Measurements from ENCODE around the gene EXOC4.
A peak's percentile ranks its signal among the peaks of the same experiment; 100 is the strongest.
"Not testable (repeated sequence)": the region's sequence is repeated elsewhere in the genome, so short reads cannot be mapped to it uniquely, and the experiment has no call there.

Gene EXOC4

DNA sequence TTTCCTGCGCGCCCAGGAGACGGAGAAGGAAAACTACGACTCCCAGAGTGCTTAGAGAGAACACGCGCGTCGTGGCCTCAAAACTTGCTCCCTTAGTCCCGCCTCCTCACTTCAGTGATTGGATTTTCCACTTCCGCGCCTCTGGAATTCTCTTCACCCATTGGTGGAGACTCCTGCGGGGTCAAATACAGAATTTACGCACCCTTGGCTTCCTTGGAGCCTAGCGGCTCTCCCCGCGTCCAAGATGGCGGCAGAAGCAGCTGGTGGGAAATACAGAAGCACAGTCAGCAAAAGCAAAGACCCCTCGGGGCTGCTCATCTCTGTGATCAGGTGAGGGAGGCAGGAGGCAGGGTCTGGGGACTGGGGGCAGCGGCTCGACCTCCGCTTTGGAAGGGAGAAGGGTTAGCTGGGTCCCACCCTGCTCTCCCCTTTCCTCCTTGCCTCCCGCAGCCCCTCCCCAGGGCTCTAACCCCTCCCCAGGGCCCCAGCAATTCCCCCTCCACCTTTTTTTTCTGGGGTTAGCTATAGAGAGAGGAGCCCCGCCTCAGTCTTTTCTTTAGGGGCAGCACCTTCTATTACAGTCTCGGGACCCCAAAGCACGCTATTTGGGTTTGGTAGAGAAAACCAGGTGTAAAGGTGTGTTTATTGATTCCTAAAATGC lies at the start of gene EXOC4:
TSS of gene EXOC4 (plus strand) at position 221 of the 661 bp plus-strand sequence.
- peak; percentile 76 to 92 for DNase-seq (ENCODE audit: low read depth in 2 of 2)

DNA sequence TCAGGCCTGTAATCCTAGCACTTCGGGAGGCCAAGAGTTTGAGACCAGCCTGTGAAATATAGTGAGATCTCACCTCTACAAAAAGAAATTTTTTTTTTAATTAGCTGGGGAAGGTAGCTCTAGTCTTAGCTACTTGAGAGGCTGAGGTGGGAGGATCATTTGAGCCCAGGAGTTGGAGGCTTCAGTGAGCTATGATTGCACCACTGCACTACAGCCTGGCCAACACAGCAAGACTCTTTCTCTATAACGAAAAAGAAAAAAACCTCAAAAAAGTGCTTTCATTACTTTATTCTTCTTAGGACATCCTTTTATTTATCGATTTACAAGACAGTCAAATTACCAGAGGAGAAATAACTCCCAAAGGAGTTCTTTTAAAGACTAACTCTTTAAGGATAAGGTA lies 49.4 kb upstream of the EXOC4 start:
- no peak for DNase-seq (ENCODE audit: low read depth in 2 of 2)

DNA sequence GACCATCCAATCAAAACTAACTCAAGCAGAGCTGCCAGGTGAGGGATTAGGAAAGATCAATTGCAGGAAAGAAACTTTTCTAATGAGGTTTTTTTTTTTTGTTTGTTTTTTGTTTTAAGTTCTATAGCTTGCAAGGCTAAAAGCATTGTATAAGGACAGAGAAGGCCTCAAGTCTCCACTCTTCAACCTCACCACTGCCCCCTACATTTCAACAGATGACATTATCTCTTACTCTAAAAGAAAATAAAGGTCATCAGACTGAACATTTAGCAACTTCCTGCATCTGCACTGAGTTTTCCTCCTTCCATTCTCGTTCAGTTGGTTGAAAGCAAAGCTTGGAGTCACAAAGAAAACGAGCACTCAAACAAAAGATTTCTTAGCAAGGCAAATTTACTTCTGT lies 45.2 kb upstream of the EXOC4 start:
- DNase-seq (ENCODE audit: low read depth in 2 of 2): no peak

DNA sequence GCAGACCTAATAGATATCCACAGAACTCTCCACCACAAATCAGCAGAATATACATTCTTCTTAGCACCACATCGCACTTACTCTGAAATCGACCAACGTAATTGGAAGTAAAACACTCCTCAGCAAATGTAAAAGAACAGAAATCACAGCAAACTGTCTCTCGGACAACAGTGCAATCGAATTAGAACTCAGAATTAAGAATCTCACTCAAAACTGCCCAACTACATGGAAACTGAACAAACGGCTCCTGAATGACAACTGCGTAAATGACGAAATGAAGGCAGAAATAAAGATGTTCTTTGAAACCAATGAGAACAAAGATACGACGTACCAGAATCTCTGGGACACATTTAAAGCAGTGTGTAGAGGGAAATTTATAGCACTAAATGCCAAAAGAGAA lies 42.1 kb upstream of the EXOC4 start:
- not testable (repeated sequence) for DNase-seq (ENCODE audit: low read depth in 2 of 2)

DNA sequence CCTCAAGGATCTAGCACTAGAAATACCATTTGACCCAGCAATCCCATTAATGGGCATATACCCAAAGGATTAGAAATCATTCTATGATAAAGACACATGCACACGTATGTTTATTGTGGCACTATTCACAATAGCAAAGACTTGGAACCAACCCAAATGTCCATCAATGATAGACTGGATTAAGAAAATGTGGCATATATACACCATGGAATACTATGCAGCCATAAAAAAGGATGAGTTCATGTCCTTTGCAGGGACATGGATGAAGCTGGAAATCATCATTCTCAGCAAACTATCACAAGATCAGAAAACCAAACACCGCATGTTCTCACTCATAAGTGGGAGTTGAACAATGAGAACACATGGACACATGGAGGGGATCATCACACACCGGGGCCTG lies 39.1 kb upstream of the EXOC4 start:
- not testable (repeated sequence) for DNase-seq (ENCODE audit: low read depth in 2 of 2)

DNA sequence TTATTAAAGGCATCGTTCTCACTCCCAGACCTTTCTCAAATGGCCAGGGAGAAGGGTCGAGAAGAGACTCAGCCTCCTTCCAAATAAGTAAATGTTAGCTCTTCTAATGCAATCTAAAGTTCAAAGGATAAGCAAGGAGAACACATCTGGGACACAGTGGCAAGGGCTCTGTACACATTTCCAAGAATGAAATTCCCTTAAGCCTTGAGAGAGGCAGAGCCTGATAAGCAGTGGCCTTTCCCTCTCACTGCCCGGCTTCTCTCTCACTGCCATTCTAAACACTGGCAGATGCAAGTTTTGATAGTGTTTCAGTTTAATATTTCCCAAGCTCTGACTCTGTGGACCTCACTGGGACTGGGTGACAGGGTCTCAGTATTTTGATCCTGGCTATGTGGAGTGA lies 35.1 kb upstream of the EXOC4 start:
- no peak for DNase-seq (ENCODE audit: low read depth in 2 of 2)

DNA sequence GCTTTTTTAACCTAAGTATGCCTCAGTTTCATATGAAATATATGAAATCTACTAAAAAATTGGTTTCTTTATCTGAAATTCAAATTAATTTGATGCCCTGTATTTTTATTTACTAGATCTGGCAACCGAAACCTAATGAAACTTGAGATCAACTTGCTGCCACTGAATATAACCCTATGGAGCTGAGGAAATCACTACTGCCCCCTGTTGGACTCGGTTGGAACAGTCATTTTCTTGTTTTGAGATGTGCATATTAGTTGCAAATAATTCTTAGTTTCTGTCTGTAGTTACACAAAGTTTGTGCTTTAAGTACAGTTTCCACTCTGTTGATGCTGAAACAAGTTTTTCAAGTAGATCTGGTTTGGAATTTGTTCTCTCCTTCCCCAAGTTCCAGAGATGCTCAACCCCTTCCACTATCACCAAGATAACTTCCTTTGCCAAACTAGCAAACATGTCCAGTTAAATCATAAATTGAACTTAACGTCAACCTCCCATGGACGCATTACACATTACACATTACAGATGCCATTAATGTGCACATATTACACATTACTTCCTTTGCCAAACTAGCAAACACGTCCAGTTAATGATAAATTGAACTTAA lies 22.2 kb upstream of the EXOC4 start:
- DNase-seq (ENCODE audit: low read depth in 2 of 2): peak in 1 of 2 donors; percentile 4

DNA sequence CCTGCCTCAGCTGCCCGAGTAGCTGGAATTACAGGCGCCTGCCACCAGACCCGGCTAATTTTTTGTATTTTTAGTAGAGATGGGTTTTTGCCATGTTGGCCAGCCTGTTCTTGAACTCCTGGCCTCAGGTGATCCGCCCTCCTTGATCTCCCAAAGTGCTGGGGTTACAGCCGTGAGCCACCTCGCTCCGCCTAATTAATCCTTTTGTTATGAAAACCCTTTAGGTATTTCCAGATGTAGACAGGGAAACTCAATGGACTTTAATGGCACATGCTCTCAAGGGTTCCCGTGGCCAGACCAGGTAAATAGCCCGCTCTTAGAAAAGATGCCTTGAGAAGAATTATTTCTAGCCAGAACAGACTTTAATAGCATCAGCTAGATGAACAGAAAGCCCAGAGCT lies 19.7 kb upstream of the EXOC4 start:
- no peak for DNase-seq (ENCODE audit: low read depth in 2 of 2)

DNA sequence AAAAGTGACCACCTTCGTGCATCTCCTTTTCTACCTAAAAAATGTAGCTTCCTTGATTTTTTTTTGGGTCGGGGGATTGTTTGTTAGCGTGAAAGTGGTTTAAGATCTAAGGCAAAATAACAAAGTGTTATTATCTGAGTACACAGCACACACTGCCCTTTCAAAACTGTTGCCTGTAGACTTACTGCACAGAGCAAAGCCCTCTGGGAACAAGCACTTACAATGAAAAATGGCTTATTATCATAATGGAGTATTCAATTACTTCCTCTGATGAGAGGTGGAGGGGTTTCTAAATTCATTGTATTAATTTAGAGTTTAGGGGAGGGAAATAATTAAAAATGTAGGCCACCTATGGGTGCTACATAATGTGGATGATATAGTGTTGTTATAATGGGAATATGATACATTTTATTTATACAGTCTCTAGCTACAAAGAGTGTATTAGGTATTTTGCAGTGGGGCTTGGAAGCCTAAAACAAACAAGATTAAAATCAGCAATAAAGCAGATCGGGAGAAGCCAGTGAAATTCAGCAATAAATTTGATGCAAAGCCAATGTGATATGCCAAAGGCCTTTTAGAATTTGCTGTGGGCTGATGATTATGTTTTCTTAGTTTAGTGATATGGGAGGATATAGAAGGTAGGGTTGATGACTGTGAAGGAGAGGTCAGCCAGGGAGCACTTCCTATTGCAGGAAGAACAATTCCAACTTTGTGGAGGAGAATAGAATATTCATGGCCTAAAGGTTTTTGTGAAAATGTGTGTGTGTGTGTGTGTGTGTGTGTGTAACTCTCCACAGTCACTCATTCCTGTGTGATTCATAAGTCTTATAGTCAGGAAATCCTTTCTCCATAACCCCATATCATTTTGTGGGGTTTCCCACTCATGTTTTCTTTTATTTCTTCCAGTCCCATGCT lies 17.7 kb upstream of the EXOC4 start:
- DNase-seq (ENCODE audit: low read depth in 2 of 2): no peak

DNA sequence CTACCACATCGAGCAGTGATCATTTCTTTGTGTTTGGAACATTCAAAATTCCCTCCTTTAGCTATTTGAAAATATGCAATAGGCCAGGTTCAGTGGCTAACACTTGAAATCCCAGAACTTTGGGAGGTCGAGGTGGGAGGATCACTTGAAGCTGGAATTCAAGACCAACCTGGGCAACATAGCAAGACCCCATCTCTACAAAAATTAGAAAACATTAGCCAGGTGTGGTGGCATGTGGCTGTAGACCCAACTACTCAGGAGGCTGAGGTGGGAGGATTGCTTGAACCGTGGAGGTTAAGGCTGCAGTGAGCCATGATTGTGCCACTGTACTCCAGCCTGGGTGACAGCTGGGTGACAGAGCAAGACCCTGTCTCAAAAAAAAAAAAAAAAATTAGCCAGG lies 15.3 kb upstream of the EXOC4 start:
- no peak for DNase-seq (ENCODE audit: low read depth in 2 of 2)

DNA sequence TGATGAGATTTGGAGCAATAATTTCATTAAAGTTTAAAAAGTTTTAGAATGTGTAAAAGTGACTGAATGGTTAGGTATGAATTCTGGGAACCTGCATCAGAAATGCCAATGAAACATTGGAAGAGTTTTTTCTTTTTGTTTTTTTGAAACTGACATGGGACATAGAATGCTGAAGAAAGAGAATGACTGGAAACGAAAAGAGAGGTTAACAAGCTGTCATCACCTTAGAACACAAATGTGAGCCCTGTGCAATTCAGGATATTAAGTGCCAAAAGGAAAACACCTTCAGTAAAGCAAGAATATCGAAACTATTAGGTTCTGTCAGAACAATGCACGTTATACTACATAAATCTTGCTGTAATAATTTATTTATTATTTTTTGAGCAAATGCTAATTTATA lies 12.6 kb upstream of the EXOC4 start:
- DNase-seq (ENCODE audit: low read depth in 2 of 2): no peak

DNA sequence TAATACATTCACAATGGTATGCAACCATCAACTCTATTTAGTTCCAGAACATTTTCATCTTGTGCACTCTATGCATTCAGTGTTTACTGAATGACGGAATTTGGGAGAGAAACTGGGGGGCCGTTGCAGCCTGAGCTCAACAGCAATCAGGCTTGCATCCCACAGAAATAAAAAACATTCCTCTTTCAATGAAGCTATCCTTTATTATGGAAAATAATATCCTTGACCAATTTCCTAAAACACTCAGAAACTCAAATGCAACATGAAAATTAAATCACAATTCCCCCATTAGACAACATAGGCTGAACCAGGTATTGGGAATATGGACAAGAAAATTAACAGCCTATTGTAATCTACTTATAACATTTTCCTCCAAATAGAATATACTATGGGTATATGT lies 6.3 kb upstream of the EXOC4 start:
- no peak for DNase-seq (ENCODE audit: low read depth in 2 of 2)

DNA sequence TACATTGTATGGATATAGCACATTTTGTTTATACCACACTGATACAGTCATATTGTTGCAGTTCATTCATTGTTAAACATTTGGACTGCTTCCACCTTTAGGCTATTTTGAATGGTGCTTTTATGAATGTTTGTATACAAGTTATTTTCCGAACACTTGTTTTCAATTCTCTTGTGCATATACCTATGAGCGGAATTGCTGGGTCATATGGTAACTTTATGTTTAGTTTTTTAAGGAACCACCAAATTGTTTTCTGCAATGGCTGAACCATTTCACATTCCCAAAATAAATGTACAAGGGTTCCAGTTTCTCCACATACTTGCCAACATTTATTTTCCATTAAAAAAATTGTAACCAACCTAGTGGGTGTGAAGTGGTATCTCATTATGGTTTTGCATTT lies 4.0 kb upstream of the EXOC4 start:
- no peak for DNase-seq (ENCODE audit: low read depth in 2 of 2)

DNA sequence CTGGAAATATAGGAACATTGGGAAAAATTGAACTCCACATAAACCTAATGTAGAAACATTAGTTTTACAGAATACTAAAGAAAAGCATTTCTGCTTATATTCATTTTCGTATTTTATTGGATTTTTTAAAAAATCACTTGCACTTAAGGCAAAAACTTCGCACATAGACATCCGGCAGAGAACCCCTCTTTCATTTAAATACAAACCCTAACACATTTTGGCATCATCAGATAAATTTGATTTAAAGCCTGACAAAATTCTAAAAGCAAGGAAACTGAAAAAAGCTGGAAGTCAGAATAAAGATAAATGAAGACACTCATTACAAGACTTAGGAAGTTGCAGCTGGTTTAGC lies 396 bp upstream of the EXOC4 start:
- no peak for DNase-seq (ENCODE audit: low read depth in 2 of 2)

DNA sequence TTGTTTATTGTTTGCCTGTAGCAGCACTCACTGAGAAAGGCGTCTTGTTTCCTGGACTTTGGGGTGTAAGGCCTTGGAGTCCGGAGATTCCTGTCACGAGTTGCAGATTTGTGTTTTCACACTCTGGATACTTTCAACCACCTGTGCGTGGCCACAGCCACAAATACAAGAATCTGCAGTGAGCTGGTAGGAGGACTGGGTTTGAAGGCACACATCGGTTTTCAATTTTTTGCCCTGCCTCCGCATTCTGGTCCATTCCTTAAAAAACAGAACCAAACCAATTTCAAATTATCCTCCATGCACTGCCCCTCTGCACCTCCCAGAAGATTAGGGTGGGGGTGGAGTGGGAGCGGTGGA lies 619 bp downstream of the EXOC4 start:
- peak; percentile 1 to 2 for DNase-seq (ENCODE audit: low read depth in 2 of 2)

DNA sequence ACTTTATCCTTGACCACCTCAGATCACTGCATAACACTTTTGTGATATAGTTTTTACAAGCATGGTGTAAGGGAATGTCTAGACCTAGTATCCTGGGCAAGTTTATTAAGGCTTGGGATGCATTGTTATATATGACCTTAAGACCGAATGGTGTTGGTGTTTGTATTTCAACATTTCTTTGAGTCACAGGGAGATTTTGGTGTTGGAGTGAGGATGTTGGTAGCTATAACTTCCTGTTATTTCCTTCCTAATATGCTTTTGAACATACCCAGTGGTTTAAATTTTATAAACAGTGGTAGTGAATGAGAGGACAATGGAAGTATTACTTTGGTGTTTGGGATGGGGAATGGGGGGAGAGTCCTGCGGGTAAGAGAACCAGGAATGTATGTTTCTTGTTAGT lies 2.6 kb downstream of the EXOC4 start:
- DNase-seq (ENCODE audit: low read depth in 2 of 2): no peak

DNA sequence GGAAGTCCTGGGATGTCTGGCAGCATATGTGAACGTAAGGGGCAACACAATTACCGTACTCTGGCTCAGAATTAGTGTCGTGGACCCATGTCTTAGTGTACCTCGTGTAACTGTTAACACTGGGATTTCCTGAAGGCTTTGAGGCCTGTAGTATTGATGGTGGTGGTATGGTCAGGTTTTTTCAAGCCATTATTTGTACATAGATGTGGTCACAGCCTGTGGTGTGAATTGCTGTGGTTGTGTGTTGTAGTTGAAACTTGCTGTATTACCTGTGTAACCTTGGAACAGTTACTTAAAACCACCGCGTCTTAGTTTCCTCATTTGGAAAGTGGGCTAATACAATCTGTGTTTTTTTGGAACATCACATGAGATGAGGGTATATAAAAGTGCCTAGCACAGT lies 5.3 kb downstream of the EXOC4 start:
- no peak for DNase-seq (ENCODE audit: low read depth in 2 of 2)

DNA sequence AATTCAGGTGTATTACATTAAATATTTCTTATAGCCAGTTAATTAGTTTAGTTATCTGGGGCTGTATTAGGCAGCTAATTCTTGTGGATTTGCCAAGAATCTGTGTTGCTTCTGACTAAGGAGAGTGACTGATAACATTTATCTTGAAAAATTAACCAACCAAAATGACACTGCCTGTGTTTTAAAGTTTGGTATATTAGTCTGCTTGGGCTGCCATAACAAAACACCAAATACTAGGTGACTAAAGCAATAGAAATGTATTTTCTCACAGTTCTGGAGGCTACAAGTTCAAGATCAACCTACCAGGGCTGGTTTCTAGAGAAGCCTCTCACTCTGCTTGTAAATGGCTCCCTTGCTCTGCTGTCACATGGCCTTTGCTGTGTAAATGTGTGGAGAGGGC lies 12.9 kb downstream of the EXOC4 start:
- DNase-seq (ENCODE audit: low read depth in 2 of 2): no peak

DNA sequence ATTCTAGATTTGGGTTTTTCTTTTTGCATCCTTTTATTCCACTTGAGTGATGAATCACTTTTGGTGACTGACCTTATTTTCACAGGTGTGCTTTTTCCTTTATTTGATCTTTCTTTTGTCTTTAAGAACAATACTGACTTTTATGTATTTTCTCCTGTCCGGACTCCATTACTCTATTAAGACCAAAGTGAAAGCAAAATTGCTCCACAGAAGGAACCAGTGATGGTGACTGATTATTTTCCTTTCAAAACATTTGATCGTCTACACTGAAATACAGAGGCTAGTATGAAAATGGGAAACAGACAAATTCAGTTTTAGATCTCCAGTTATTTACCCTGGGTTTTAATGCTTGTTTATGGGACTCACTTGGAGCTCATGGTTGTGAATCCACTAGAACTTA lies 15.5 kb downstream of the EXOC4 start:
- no peak for DNase-seq (ENCODE audit: low read depth in 2 of 2)

DNA sequence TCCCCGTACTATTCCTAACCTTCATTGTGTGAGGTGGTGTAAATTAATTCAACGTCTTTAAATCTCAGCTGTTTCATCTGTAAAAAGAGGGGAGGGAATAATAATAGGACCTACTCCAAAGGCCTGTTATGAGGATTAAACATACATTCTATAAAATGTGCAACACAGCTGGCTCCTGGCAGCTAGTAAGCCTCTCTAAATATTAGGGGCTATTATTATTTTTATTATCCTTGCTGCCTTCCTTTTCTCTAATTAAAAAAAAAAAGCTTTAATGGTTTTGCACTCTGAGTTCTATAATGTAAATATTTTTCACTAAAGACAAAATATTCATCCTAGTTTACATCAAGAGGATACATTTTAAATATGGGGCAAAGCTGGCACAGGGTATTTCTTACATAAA lies 19.5 kb downstream of the EXOC4 start:
- no peak for DNase-seq (ENCODE audit: low read depth in 2 of 2)

DNA sequence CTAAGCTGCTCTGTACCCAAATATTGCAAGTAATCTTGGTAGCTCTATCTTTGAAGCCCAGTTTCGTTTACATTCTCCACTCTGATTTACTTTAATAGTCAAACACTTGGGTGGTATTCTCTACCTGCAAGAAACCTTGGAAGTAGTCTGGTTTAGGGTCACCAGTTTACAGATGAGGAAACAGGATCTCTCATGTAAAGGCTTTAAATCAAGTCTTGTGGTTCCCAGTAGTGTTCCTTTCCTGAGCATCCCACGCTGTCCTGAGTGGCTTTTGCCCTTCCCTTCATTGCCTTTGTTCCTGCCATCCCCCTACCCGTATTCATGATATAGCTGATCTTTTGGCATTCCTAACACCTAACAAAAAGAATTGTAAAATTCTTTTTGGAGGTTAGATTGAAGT lies 20.3 kb downstream of the EXOC4 start:
- no peak for DNase-seq (ENCODE audit: low read depth in 2 of 2)

DNA sequence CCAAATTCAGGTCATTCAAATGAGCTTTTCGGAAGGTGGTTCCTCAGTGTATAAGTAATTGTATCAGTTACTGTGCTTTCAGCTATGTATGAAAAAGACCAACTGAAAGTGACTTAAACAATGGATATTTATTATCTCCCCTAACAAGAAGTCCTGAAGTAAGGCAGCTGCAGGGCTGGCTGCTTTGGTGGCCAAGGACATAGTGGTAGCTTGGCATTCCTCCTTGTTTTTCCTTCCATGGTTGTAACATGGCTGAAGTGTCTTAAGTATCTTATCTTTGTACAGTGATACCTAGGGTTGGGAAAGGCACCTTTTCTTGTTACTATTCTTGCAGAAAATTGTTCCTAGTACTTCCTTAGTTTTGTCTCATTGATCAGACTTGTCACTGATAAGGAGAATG lies 21.4 kb downstream of the EXOC4 start:
- no peak for DNase-seq (ENCODE audit: low read depth in 2 of 2)

DNA sequence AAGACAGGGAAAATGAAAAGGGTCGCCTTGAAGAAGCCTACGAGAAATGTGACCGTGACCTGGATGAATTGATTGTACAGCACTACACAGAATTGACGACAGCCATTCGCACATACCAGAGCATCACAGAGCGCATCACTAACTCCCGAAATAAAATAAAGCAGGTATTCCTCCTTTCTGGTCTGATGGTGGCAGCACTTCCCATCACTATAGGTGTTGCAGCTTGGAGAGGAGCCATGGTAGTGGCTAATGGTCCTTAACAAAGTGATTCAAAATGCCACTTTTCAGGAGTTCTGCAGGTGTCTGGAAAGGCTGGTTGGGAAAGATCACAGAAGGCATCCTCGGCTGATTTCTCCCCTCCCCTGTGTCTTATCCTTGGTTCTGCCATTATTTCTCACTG lies 22.1 kb downstream of the EXOC4 start:
- DNase-seq (ENCODE audit: low read depth in 2 of 2): no peak
